ENCODE results near the gene RNF223. TPM values are rescaled to one million over a fixed set of nuclear protein-coding genes. Genes with fewer than 3 reads are reported as not detected.

Gene RNF223
- total RNA-seq, 1 donor from 2014 or later = not detected

GRCh38 chr1:1043411-1043810, 30.7 kb downstream of the RNF223 start:
- DNase-seq (ENCODE audit: extremely low spot score, unreplicated experiment) = no peak
- no peaks in the 10 kb centered on the region for H3K27me3 Mint-ChIP-seq (ENCODE audit: unreplicated experiment)
- H3K4me1 Mint-ChIP-seq (ENCODE audit: unreplicated experiment) = peaks cover 6% of the 10 kb centered on the region
- no peak overlapping the region for H3K4me3 Mint-ChIP-seq (ENCODE audit: unreplicated experiment)
- no peaks in the 10 kb centered on the region for H3K9me3 Mint-ChIP-seq (ENCODE audit: unreplicated experiment)
- H3K27ac Mint-ChIP-seq (ENCODE audit: unreplicated experiment) = no peak overlapping the region
- TF ChIP-seq CTCF (IDR thresholded peaks at IDR 0.05) = no peak
- peaks cover 7% of the 10 kb centered on the region for H3K36me3 Mint-ChIP-seq (ENCODE audit: unreplicated experiment)

GRCh38 chr1:1042835-1043234, 31.3 kb downstream of the RNF223 start:
- no peak for TF ChIP-seq CTCF (IDR thresholded peaks at IDR 0.05)
- no peaks in the 10 kb centered on the region for H3K9me3 Mint-ChIP-seq (ENCODE audit: unreplicated experiment)

GRCh38 chr1:1041873-1042272, 32.2 kb downstream of the RNF223 start:
- no peak for DNase-seq (ENCODE audit: extremely low spot score, unreplicated experiment)
- Mint-ChIP-seq H3K9me3 (ENCODE audit: unreplicated experiment) (no peaks in the 10 kb centered on the region), H3K27me3 (ENCODE audit: unreplicated experiment) (no peaks in the 10 kb centered on the region), H3K4me1 (ENCODE audit: unreplicated experiment) (peaks cover 6% of the 10 kb centered on the region), H3K36me3 (ENCODE audit: unreplicated experiment) (peaks cover 3% of the 10 kb centered on the region), H3K4me3 (ENCODE audit: unreplicated experiment) (no peak overlapping the region), H3K27ac (ENCODE audit: unreplicated experiment) (no peak overlapping the region)
- TF ChIP-seq CTCF (IDR thresholded peaks at IDR 0.05) = no peak

More at GRCh38 chr1:1042835-1043234, 31.3 kb downstream of the RNF223 start:
- H3K27me3 Mint-ChIP-seq (ENCODE audit: unreplicated experiment) = no peaks in the 10 kb centered on the region
- no peak for DNase-seq (ENCODE audit: extremely low spot score, unreplicated experiment)
- no peak overlapping the region for H3K4me3 Mint-ChIP-seq (ENCODE audit: unreplicated experiment)
- no peak overlapping the region for H3K27ac Mint-ChIP-seq (ENCODE audit: unreplicated experiment)
- peaks cover 7% of the 10 kb centered on the region for H3K36me3 Mint-ChIP-seq (ENCODE audit: unreplicated experiment)
- H3K4me1 Mint-ChIP-seq (ENCODE audit: unreplicated experiment) = peaks cover 6% of the 10 kb centered on the region

- Mint-ChIP-seq H3K9me3 (ENCODE audit: unreplicated experiment) (no peaks in the 10 kb centered on the region), H3K4me3 (ENCODE audit: unreplicated experiment) (no peak overlapping the region), H3K27me3 (ENCODE audit: unreplicated experiment) (no peaks in the 10 kb centered on the region), H3K27ac (ENCODE audit: unreplicated experiment) (no peak overlapping the region), H3K4me1 (ENCODE audit: unreplicated experiment) (peaks cover 6% of the 10 kb centered on the region), H3K36me3 (ENCODE audit: unreplicated experiment) (peaks cover 4% of the 10 kb centered on the region)
- TF ChIP-seq CTCF (IDR thresholded peaks at IDR 0.05) = no peak
- DNase-seq (ENCODE audit: extremely low spot score, unreplicated experiment) = no peak
These were observed 33.0 kb downstream of the RNF223 start for GRCh38 chr1:1041092-1041523.

- Mint-ChIP-seq H3K27me3 (ENCODE audit: unreplicated experiment) (no peaks in the 10 kb centered on the region), H3K4me1 (ENCODE audit: unreplicated experiment) (peaks cover 6% of the 10 kb centered on the region), H3K9me3 (ENCODE audit: unreplicated experiment) (no peaks in the 10 kb centered on the region), H3K27ac (ENCODE audit: unreplicated experiment) (no peak overlapping the region), H3K36me3 (ENCODE audit: unreplicated experiment) (peaks cover 9% of the 10 kb centered on the region), H3K4me3 (ENCODE audit: unreplicated experiment) (no peak overlapping the region)
- DNase-seq (ENCODE audit: extremely low spot score, unreplicated experiment) = no peak
- no peak for TF ChIP-seq CTCF (IDR thresholded peaks at IDR 0.05)
These were observed 33.8 kb downstream of the RNF223 start for GRCh38 chr1:1040004-1040991.

All from osteocyte (in vitro differentiated cells).